ENCODE measurements around the gene FGGY.
A peak's percentile ranks its signal among the peaks of the same experiment; 100 is the strongest.

Gene FGGY

GRCh38 chr1:59309392-59309791 lies 12.5 kb downstream of the FGGY start:
- TF ChIP-seq CTCF (conservative IDR thresholded peaks at IDR 0.05), result no peak
- H3K27ac ChIP-seq, result no peak overlapping the region

- TF ChIP-seq CTCF (conservative IDR thresholded peaks at IDR 0.05), result no peak
- H3K27ac ChIP-seq, result no peak overlapping the region
Observed at GRCh38 chr1:59309795-59310548, 13.1 kb downstream of the FGGY start.

- no peak for TF ChIP-seq CTCF (conservative IDR thresholded peaks at IDR 0.05)
- no peak overlapping the region for H3K27ac ChIP-seq
Observed at GRCh38 chr1:59310549-59311250, 13.8 kb downstream of the FGGY start.

- H3K27ac ChIP-seq, result peak overlapping the region; percentile 88
- no peak for TF ChIP-seq CTCF (conservative IDR thresholded peaks at IDR 0.05)
Observed at GRCh38 chr1:59314776-59315528, 18.1 kb downstream of the FGGY start.

GRCh38 chr1:59315529-59316463 lies 18.9 kb downstream of the FGGY start:
- peak overlapping the region; percentile 88 for H3K27ac ChIP-seq
- no peak for TF ChIP-seq CTCF (conservative IDR thresholded peaks at IDR 0.05)

- no peak for TF ChIP-seq CTCF (conservative IDR thresholded peaks at IDR 0.05)
- H3K27ac ChIP-seq, result peak overlapping the region; percentile 88
Observed at GRCh38 chr1:59316497-59317128, 19.7 kb downstream of the FGGY start.

All from VCaP (cell line).